HepG2 (cell line): ENCODE results near the gene LCE3E.

ENCODE experiments used
- PHF21A ChIP-seq: sonication (generic); formaldehyde crosslinking; IDR thresholded peaks from 2 replicates; pipeline ENCODE4 v1.5.0; 2020; ENCODE audit warnings: mild to moderate bottlenecking, missing genetic modification reagents
- RBAK ChIP-seq: sonication (generic); formaldehyde crosslinking; IDR thresholded peaks from 2 replicates; pipeline ENCODE4 v1.5.1; 2020; ENCODE audit warnings: mild to moderate bottlenecking, missing genetic modification reagents

- TF ChIP-seq RBAK (CRISPR knock-in tag) (no peak), PHF21A (CRISPR knock-in tag) (no peak)
These were observed 29.1 kb downstream of the LCE3E start for GRCh38 chr1:152537496-152537895.
